GM18505 (cell line): ENCODE data around the gene ZNF778.
"Not testable (repeated sequence)": the region's sequence is repeated elsewhere in the genome, so short reads cannot be mapped to it uniquely, and the experiment has no call there.

Experiments used
- ATAC-seq: cut with Tn5 transposase; IDR thresholded peaks from one replicate; pipeline ENCODE4 v1.9.1; 2021; ENCODE audit not compliant: unreplicated experiment
- POLR2A ChIP-seq: IDR thresholded peaks from 4 replicates; pipeline ENCODE4 v1.6.1; 2011; ENCODE audit warnings: borderline replicate concordance; ENCODE audit not compliant: insufficient read depth, insufficient read length; ENCODE audit errors: extremely low read depth

The ZNF778 gene

DNA sequence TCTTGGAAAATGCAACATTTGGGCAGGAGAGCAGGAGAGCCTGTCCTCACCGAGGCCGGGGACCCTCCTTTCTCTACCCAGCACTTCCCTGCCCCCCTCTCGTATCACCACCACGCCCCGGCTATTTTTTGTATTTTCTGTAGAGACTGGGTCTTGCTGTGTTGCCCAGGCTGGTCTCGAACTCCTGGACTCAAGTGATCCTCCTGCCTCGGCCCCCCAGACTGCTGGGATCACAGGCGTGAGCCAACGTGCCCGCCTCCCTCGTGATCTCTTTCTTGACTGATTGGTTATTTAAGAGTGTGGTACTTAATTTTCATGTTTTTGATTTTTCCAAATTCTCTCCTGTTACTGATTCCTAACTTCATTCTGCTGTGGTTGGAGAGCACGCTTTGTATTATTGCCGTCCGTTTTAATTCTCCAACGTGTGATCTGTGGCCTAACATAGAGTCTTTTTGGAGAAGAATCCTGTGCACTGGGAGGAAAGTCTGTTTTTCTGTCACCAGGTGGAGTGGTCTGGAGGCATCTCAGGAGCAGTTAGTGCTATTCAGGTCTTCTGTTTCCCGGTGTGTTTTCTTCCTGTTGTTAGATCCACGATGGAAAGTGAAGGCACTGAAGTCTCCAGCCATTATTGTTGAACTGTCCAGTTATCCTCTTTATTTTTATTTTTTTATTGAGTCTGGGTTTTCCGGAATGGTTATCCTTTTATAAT is 40.4 kb downstream of the ZNF778 start:
- TF ChIP-seq POLR2A: no peak
- no peak for ATAC-seq

DNA sequence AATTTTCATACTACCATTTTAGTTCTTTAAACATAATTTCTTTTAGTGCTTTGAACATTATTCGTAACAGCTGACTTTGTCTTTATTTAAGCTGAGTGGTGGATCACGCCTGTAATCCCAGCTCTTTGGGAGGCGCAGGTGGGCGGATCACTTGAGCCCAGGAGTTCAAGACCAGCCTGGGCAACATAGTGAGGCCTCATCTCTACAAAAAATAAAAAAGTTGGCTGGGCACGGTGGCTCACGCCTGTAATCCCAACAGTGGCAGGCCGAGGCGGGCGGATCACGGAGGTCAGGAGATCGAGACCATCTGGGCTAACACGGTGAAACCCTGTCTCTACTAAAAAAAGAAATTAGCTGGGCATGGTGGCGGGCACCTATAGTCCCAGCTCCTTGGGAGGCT is 42.4 kb downstream of the ZNF778 start:
- ATAC-seq: not testable (repeated sequence)

DNA sequence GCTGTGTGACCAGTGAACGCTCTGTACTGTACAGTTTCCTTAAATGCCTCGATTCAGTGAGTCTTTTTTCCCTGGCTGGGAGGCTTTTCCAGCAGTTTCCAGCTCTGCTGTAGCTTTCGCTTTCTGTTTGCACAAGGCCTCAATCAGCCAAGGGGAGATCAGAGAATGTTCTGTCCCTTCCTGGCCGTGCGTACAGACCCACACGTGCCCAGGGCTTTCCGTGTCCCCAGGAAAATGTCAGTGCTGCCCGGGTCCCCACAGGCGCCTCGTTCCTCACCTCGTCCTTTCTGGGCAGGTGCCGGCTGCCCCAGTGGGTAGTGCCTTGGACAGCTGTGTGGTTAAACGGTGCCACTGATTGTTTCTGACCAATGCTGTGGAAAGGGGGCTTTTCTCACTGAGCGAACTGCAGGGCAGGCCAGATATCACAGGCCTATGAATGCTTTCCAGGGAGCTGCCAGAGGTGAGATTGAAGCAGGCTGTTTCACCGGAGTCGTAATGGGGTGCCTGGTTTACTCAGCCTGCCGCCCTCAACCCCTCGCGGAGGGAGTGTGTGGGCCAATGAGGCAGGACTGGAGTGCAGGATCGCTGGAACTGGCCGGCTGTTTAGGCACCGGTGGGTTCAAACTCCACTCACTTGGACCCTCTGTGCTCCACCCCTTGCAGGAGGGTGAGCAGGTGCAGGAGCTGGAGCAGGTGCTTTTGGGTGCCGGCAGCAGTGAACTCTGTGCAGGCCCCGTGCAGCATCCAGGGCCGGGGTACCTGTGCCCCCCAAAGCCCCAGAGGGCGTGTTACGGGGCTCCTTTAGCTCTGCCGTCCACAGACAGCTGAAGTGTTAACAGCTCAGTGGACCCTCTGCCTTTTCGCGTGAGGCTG is 44.4 kb downstream of the ZNF778 start:
- TF ChIP-seq POLR2A: no peak
- no peak for ATAC-seq

DNA sequence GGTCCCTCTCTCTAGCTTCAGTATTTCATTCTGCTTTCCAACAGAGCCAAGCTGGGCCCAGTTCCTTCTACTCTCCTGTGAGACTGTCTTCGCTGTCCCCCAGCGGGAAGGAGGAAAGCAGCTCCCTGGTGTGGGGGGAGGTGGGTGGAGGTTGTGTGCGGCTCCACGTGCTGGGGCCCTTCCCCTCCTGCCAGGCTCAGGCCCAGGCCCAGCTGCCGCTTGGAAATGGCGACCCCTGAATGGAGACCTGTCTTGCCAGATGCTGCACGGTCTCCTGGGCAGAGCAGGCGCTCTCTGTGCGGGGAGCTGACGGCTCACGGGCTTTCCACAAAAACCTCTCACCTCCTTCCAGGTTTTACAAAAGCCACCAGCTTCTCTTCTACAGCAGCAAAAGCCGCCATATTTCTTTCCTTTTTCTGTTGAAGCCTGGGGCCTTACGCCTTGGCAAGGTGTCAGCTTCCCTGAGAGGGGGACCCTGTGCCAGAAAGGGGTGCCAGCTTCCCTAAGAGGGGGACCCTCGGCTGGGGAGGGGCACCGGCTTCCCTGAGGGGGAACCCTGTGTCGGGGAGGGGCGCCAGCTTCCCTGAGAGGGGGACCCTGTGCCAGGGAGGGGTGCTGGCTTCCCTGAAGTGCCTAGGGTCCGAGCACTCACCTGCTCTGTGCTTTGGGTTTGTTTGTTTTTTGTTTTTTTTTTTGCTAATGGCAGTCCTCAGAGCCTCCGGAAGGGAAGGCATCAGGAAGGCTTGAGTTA is 47.5 kb downstream of the ZNF778 start:
- ATAC-seq: no peak
- TF ChIP-seq POLR2A: no peak

DNA sequence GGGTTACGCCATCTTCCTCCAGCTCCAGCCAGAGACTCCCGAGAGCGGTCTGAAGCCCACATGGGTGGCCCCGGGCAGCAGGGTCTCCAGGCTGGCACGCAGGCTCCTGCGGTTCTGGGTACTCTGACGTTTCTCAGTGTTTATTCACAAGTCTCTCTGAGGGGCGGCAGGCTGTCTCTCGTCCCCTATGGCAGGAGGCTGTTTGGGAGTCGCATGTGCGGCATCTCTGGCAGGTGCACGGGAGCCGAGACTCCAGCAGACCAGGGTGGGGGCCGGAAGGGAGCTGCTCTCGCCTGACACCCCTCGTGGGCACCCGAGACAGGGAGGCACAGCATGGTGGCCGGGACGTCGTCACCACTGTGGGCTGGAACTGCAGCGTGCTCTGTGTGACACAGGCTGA is 48.1 kb downstream of the ZNF778 start:
- TF ChIP-seq POLR2A: no peak
- no peak for ATAC-seq

DNA sequence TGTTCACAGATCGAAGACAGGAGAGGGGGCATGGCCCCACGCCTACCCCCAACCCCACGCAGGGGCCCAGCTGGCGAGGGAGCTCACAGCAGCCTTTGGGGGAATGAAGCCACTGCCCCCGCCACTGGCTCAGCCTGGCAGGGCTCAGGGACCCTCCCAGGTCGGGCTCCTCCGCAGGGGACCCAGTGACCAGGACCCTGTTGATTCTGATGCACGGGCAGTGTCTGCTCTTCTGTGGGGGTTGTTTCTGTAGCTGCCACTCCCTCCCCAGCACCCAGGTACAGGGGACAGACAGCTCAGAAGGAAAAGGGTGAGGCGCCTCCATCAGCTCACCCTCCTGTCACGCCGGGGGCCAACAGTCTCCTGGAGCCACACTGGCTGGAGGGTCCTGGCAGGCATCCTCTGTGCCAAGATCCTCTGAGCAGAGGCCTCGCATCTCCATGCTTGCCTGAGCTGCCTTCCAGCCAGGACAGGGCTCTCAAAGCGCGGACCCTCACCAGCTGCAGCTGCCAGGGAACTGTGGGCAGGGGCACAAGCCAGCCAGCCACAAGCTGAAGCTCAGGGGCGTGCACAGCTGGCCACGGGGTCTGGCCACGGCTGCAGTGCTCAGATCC is 49.1 kb downstream of the ZNF778 start:
- no peak for TF ChIP-seq POLR2A
- ATAC-seq: no peak

DNA sequence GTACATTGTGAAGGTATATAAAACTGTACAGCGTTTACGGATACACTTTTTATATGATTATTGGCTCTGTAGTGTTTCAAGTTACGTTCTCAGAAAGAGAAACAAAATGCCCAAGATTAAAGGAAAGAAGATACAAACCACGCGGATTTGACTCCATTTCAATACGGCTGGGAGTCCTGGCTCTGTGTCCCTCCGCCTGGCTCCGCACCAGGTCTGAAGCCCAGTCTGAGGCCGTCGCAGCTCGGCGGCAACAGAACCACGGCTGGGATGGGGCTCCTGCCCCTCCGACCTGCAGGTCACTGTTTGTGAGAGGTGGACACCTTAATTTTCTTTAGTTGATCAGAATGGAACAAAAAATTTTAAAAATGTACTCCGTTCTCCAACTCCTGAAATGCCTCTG is 50.2 kb downstream of the ZNF778 start:
- ATAC-seq: not testable (repeated sequence)

DNA sequence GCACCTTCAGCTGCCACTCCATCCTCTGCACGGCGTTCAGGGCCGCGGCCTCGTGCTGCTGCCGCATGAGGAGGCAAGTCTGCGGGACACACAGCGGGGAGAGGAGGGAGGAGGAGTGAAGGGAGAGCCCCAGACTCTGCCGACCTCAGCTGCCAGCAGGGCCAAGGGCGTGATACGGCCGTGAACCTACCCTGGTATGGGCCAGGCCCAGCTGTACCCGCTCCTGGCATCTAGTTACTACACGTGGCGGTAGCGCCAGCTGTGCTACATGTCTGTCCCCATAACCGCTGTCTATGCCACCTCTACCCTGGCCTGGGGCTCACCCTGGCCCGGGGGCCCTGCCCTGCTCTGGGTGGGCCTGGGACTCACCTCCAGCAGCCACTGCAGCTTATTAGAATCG is 51.1 kb downstream of the ZNF778 start:
- TF ChIP-seq POLR2A: no peak
- ATAC-seq: no peak

DNA sequence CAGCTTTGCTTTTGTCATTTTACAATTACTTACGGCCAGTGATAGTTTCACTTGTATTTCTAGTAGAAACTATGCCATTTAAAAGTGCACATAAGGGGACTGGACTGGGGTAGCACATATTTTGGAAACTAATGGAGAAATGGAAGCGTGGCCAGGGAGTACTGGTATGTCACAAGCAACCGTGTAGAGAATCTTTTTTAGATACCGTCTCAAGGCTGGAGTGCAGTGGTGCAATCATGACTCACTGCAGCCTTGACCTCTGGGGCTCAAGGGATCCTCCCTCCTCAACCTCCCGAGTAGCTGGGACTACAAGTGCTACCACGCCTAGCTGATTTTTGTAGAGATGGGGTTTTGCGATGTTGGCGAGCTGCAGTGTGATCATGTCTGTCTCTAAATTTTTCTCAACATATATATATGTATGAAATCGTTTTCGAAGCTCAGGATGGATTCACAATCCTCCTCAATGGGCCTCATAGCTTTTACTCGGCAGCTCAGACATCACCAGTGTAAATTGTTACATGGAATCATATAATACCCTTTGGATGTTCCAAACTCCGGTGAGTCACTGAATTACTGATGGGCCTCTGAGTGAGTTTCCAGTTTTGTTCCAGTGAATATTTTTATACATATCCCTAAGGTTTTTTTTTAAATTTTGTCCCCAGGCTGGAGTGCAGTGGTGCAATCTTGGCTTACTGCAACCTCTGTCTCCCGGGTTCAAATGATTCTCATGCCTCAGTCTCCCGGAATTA is 51.7 kb downstream of the ZNF778 start:
- ATAC-seq: no peak
- no peak for TF ChIP-seq POLR2A

DNA sequence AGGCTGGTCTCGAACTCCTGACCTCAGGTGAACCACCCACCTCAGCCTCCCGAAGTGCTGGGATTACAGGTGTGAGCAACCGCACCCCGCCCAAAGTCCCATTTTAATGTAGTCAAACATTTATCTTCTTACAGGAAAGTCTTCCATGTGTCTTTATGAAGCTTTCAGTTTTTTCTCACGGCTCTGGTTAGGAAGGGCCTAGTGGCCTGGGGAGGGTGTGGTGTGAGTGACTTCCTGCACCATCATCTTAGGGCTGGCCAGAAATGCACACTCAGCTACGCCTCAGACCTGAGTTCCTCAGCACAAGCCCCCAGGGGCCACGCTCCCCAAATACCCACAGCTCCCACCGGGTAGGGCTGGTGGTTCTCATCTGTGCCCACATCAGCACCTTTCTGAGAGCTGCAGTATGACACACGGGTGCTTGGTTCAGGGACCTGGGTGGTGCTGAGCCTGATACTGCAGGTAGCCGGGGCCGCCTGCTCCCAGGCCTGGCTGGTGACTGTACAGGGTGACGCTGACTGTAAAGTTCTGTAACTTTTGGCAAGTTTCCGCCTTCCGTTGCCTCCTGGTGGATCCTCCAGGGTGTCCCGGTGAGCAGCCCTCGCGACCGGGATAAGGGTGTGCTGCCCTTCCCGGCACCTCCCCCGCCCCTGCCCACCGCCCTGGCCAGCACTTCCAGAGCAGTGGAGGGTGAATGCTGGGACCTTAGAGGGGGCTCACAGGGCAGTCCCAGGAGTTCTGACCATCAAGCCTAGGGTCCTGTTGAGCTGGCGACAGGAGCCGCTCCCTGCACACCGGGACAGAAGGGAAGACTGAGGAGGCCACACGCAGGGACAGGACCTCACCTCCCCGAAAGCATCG is 52.5 kb downstream of the ZNF778 start:
- no peak for ATAC-seq
- no peak for TF ChIP-seq POLR2A

DNA sequence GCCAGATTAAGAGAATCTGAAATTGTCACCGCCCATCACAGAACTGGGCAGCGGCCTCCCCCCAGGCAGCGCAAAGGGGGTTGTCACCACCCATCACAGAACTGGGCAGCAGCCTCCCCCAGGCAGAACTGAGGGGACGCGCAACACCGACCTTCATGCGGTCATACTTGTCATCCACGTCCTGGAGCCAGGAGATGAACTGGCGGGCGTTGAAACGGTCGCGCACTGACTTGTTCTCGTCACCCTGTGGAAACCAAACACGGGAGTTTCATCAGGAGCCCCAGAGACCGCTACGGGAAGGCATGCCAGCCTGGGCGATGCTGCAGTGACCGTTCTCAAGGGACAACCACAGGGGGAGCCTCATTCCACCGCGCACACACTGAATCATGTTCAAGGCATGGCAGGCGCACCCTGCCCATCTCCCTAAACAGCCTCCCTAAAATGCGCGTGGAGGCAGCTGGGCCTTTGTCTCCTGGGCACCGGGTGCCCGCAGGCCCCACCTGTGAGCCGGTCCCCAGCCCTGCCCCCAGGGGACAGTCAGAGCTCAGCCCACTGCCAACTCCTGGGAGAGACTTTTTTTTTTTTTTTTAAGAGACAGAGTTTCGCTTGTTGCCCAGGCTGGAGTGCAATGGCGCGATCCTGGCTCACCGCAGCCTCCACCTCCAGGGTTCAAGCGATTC is 53.3 kb downstream of the ZNF778 start:
- ATAC-seq: no peak
- no peak for TF ChIP-seq POLR2A
